Mammary microvascular endothelial cell (primary cell): ENCODE measurements around the gene TCN2. TPM values are rescaled to one million over a fixed set of nuclear protein-coding genes. Genes with fewer than 3 reads are reported as not detected.

Experiments
- total RNA-seq: library from RNA; depleted of rRNA; stranded (reverse); fragments of >200 nt; gene quantifications from 2 replicates; pipeline ENCODE4 v1.2.3, GENCODE V29; 2015

TCN2 gene
- total RNA-seq, result 56.9 and 74.3 TPM in 2 replicates

DNA sequence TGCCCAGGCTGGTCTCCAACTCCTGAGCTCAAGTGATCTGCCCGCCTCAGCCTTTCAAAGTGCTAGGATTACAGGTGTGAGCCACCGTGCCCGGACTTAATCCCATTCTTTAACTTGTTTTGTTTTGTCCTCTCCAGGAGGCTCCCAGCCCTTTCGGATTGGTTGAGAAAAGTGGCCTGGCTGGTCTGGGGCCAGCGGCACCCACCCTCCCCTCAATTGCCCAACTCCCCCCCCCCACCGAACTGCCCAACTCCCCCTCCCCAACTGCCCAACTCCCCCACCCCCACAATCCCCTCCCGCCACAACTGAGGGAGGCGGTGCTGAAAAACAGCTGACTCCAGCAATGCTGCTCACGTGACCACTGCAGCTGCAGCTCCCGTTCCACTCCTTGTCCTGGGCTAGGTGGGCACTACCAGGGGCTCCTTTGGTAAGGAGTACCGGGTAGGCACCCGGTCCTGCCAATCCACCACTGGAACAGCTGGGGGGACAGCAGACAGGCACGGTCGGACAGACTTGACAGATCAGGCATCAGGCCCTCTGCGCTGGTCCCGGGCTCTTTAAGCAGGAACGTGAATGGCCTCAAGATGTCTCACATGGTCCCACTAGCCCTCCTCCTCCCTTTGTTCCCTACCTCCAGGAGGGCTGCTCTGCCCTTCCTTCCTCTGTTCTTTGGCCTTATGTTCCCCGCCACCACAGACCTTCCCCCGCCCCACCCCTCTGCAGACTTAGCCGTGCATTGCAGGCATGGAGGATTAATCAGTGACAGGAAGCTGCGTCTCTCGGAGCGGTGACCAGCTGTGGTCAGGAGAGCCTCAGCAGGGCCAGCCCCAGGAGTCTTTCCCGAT lies at the start of gene TCN2:
Gene TCN2, plus strand, starts transcription at position 720 of the 845 bp plus-strand sequence. CDS start 158 bp downstream, outside the sequence.

DNA sequence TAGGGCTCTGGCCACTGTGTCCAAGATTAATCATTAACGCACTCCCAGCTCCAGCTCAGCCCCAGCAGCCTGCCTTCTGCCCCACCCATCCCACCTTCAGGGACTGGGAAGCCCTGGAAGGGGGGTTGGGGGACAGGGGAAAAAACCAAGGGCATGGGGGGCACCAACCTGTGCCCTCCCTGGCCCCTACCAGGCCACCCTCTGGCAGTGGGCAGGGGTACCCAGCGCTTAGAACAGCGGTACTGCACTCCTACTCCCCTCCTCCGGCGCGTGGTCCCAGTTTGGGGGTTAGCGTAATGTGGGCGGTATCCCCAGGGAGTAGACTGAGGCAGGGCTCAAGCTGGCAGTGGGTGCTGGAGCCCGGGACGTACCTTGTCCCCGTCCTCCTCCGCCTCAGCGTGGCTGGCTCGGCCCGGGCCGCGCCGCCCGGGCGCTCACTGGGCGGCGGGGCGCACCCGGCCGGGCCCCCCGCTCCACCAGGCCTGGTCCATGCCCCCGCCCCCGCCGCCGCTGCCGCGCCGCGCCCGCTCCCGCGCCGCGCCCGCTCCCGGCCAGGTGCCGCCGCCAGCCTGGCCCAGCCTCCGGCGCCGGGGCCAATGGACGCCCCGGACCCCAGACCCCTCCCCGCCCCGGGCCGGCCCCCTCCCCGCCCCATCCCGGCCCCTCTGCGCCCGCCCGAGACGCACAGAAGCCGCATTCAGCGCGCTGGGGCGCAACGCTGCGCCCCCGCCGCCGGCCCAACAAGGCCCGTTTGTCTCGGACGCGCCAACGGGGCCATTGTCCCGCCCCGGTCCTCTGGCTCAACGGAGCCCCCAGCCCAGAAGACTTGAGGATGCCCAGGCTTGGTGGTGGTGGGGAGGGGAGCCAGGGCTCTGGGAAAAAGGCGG lies 32.6 kb upstream of the TCN2 start, which contains the start of gene GAL3ST1:
Gene GAL3ST1, minus strand, starts transcription at position 571 of the 887 bp plus-strand sequence. CDS start 17,273 bp downstream, outside the sequence.

DNA sequence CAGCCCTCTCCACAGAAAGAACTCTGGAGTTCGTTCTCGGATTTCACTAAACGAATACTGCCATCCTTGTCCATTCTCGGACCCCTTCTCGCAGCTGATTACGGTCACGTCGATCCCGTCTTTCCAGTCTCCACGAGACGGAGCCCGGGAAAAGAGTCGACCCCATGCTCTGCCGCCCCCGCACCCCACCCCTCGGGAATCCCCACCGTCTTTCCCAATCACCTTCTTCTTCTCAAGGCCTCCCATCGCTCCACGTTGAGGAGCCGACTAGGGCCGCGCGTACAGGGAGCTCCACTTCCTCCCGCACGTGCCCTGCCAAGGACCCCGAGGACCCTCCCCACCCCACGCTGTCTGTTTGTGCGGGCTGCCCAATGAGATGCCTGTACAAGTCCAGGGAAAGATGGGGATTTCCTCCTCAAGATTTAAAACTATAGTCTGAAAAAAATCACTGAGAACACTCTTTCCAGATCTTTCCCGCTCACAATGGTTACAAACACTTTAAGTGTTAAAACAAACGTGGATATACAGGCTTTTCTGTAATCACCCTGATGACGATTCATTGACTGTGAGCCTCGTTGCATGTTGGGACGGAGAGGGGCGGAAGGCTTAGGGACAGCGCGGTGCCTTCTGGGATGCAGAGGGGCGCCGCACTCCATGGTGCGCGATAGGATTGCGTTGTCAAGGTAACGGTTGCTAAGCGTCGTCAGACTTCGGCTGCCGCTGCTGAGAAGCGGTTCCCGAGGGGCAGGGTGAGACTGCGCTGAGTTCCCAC lies 15.2 kb upstream of the TCN2 start, which contains the start of gene PES1:
Gene PES1, minus strand, starts transcription at position 323 of the 772 bp plus-strand sequence. Its CDS starts 77 bp downstream, at position 246.

DNA sequence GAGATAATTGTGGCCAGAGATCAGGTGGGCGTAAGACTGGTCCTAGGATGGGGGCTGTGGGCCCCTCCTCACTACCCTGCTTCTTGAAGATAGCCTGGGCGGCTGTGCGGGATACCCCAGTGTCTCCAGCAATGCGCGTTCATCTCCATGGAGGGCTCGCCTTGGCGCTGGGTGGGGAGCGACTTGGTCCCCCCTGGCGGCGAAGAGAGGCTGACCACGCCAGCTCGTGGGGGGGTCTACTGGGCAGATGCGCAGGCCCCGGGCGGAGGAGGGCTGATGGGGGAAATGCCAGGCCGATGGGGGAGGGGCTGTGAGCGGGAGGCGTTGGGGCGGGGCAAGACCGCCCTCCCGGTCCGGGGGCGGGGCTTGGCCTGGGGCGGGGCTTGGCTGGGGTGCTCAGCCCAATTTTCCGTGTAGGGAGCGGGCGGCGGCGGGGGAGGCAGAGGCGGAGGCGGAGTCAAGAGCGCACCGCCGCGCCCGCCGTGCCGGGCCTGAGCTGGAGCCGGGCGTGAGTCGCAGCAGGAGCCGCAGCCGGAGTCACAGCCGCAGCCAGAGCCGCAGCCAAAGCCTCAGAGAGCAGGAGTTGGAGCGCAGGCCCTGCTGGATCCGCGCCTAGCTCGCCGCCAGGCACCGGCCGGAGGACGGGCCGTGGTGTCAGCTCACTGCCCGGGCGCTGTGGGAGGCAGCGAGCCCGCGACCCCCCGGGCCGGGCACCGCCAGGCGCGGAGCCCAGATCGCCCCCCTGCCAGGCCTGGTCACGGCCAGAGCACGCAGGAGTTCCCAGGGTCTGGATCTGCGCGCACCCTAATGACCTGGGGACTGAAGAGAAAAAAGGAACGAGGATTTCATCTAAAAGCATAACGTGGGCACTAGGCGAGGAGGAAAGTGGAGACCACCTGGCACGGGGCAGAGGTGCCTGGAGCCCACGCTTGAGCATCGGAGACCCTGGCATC lies 28.6 kb downstream of the TCN2 start, which contains the start of gene SLC35E4:
Gene SLC35E4, plus strand, starts transcription at position 509 of the 953 bp plus-strand sequence. CDS start 670 bp downstream, outside the sequence.

DNA sequence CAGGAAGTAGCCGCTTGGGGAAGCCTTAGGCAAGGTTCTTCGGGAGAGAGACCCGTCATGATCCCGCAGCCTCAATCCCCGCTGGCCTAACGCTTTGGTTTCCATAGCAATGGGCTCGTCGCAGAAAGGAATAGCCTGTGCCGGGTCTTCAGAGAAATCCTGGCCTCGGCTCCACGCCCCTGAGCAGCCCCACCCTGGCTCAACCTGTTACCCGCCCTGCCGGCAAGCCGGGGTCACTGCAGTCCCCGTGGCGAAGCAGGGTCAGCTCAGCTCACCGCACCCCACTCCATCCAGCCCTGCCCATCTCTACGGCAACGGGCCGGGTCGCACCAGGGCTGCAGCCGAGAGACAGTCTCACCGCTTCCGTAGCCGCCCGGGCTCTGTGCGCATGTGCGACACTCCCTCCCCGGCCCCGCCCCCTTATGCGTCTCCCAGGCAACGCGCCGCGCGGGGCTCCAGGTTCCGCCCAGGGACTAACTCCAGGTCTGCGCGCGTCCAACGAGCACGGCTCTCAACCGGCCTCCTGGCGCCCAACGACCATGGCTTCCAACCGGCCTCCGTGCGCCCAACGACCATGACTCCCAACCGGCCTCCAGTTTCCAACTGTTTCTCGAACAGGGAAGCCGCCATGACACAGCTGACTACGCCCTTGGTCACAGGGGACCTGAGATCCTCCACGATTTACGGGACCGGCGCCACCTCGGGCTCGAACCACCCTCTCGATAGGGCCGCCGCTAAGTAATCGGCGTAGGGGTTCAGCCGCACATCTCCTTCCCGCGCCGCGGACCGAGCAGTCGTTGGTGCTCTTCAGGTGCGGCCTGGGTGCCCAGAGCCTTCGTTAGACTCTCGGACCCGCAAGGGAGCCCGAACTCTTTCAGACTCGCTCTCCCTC lies 60.8 kb downstream of the TCN2 start, which contains the start of gene DUSP18:
Gene DUSP18, minus strand, starts transcription at position 382 of the 892 bp plus-strand sequence. CDS start 3,872 bp downstream, outside the sequence.

Other genes with a start within 250 kb of the TCN2 start
- gene RNF215, start 219.8 kb upstream of the TCN2 start, total RNA-seq, result 7.8 and 8.1 TPM in 2 replicates
- 33.0 and 36.9 TPM in 2 replicates for gene SEC14L2, start 210.2 kb upstream of the TCN2 start, total RNA-seq
- gene MTFP1, start 181.4 kb upstream of the TCN2 start, total RNA-seq, result 106 and 127 TPM in 2 replicates
- not detected in 2 replicates for gene SEC14L3, start 135.2 kb upstream of the TCN2 start, total RNA-seq
- gene SEC14L4, start 101.5 kb upstream of the TCN2 start, total RNA-seq, result 0.15 and 0.53 TPM in 2 replicates
- not detected in 2 replicates for gene SEC14L6, start 60.4 kb upstream of the TCN2 start, total RNA-seq
- gene GAL3ST1, start 32.5 kb upstream of the TCN2 start, total RNA-seq, result not detected in 2 replicates
- 85.1 and 96.2 TPM in 2 replicates for gene PES1, start 15.3 kb upstream of the TCN2 start, total RNA-seq
- gene SLC35E4, start 28.6 kb downstream of the TCN2 start, total RNA-seq, result 28.3 and 31.1 TPM in 2 replicates
- gene DUSP18, start 60.7 kb downstream of the TCN2 start, total RNA-seq, result 10.6 and 12.1 TPM in 2 replicates
- gene OSBP2, start 87.7 kb downstream of the TCN2 start, total RNA-seq, result 2.3 and 2.9 TPM in 2 replicates